HepG2 (cell line): ENCODE measurements around the gene CLIC6. TPM values are rescaled to one million over a fixed set of nuclear protein-coding genes. Genes with fewer than 3 reads are reported as not detected.

Experiments used
- AGO2 ChIP-seq: fragments of 200-400 bp; formaldehyde crosslinking; optimal IDR thresholded peaks from 2 replicates; pipeline ENCODE3; 2017; ENCODE audit warnings: mild to moderate bottlenecking, low read depth, low read length, moderate library complexity
- BATF2 ChIP-seq: sonication (generic); formaldehyde crosslinking; IDR thresholded peaks from 2 replicates; pipeline ENCODE4 v1.8.0; 2022; ENCODE audit warnings: mild to moderate bottlenecking, missing genetic modification reagents, moderate library complexity
- DRAP1 ChIP-seq: IDR thresholded peaks from 2 replicates; pipeline ENCODE4 v1.6.1; 2016; ENCODE audit warnings: missing genetic modification reagents, missing compliant biosample characterization
- MBD4 ChIP-seq: IDR thresholded peaks from 2 replicates; pipeline ENCODE4 v1.6.1; 2012; ENCODE audit warnings: low read length, inconsistent platforms, borderline replicate concordance
- MXD4 ChIP-seq: IDR thresholded peaks from 2 replicates; pipeline ENCODE4 v1.6.1; 2016; ENCODE audit warnings: mild to moderate bottlenecking, missing biosample characterization, missing genetic modification reagents
- NR3C1 ChIP-seq: sonication (generic); formaldehyde crosslinking; IDR thresholded peaks from 2 replicates; pipeline ENCODE4 v1.4.0; 2020; ENCODE audit warnings: missing genetic modification reagents
- SIX4 ChIP-seq: sonication (generic); formaldehyde crosslinking; IDR thresholded peaks from 2 replicates; pipeline ENCODE4 v1.4.0; 2020; ENCODE audit warnings: missing genetic modification reagents
- SMAD9 ChIP-seq: sonication (generic); formaldehyde crosslinking; IDR thresholded peaks from 2 replicates; pipeline ENCODE4 v1.5.1; 2020; ENCODE audit warnings: mild to moderate bottlenecking, missing genetic modification reagents
- SMYD3 ChIP-seq: sonication (generic); formaldehyde crosslinking; IDR thresholded peaks from 2 replicates; pipeline ENCODE4 v1.8.1; 2023; ENCODE audit warnings: mild to moderate bottlenecking, missing genetic modification reagents
- TAF1 ChIP-seq: sonication (generic); formaldehyde crosslinking; IDR thresholded peaks from 2 replicates; pipeline ENCODE4 v1.4.0; 2020; ENCODE audit warnings: missing genetic modification reagents
- THAP9 ChIP-seq: sonication (generic); formaldehyde crosslinking; IDR thresholded peaks from 2 replicates; pipeline ENCODE4; 2020; ENCODE audit warnings: missing genetic modification reagents, mild to moderate bottlenecking, borderline replicate concordance
- ZBTB38 ChIP-seq: sonication (generic); formaldehyde crosslinking; IDR thresholded peaks from 2 replicates; pipeline ENCODE4 v1.5.1; 2020; ENCODE audit warnings: mild to moderate bottlenecking, missing genetic modification reagents
- ZMYM2 ChIP-seq: sonication (generic); formaldehyde crosslinking; IDR thresholded peaks from 2 replicates; pipeline ENCODE4 v1.8.0; 2022; ENCODE audit warnings: mild to moderate bottlenecking, missing genetic modification reagents
- ZNF207 ChIP-seq: fragments of 450-650 bp; IDR thresholded peaks from 2 replicates; pipeline ENCODE4 v1.6.1; 2016; ENCODE audit warnings: antibody characterized with exemption, borderline replicate concordance
- ZNF224 ChIP-seq: sonication (generic); formaldehyde crosslinking; IDR thresholded peaks from 2 replicates; pipeline ENCODE4 v1.5.0; 2020; ENCODE audit warnings: mild to moderate bottlenecking, missing genetic modification reagents
- ZNF574 ChIP-seq: sonication (generic); formaldehyde crosslinking; IDR thresholded peaks from 2 replicates; pipeline ENCODE4 v1.4.0; 2020; ENCODE audit warnings: missing genetic modification reagents
- ZNF670 ChIP-seq: sonication (generic); formaldehyde crosslinking; IDR thresholded peaks from 2 replicates; pipeline ENCODE4 v1.8.0; 2022; ENCODE audit warnings: mild to moderate bottlenecking, missing genetic modification reagents, borderline replicate concordance
- ZNF687 ChIP-seq: sonication (generic); formaldehyde crosslinking; IDR thresholded peaks from 2 replicates; pipeline ENCODE4 v1.5.1; 2020; ENCODE audit warnings: mild to moderate bottlenecking, missing genetic modification reagents, moderate library complexity
- ZNF737 ChIP-seq: sonication (generic); formaldehyde crosslinking; IDR thresholded peaks from 2 replicates; pipeline ENCODE4 v1.5.0; 2020; ENCODE audit warnings: missing genetic modification reagents, mild to moderate bottlenecking, borderline replicate concordance
- polyA plus RNA-seq, 8 experiments: library from polyadenylated mRNA; depleted of rRNA in 3 of 8; stranded (reverse) in 7 of 8; unstranded in 1 of 8; fragments of >200 nt; fragmentation: Illumina TruSeq in 4 of 8; extraction: Trizol in 4 of 8; gene quantifications; 2 replicates each; pipeline versions ENCODE4 v1.2.1 to v1.2.3, GENCODE V29; 2011 to 2016; ENCODE audit warnings: low read depth in 4 of 8, missing spikeins in 1 of 8, mixed read lengths in 1 of 8; ENCODE audit not compliant: insufficient read depth in 1 of 8
- total RNA-seq, 5 experiments: library from RNA; depleted of rRNA; stranded (reverse); fragments of >200 nt; fragmentation: Illumina TruSeq; extraction: Trizol; gene quantifications; 2 replicates each; pipeline ENCODE4 v1.2.3, GENCODE V29; 2016; ENCODE audit warnings: low read depth in 1 of 5

Gene CLIC6
- total and polyA plus RNA-seq, 2 of the 13 experiments (the other 11 are each of a cell fraction or from before 2014, with no cell fraction given): not detected

GRCh38 chr21:34745557-34746255 is 76.9 kb downstream of the CLIC6 start (continued):
- TF ChIP-seq ZNF687: peak; percentile 75
- TF ChIP-seq ZNF224 (CRISPR knock-in tag): no peak
- TF ChIP-seq ZNF207: no peak
- no peak for TF ChIP-seq ZMYM2
- TF ChIP-seq THAP9: no peak
- no peak for TF ChIP-seq NR3C1
- no peak for TF ChIP-seq BATF2
- TF ChIP-seq ZBTB38 (CRISPR knock-in tag): peak; percentile 25; the same call in 1 of the 2 replicates
- TF ChIP-seq MBD4: no peak
- TF ChIP-seq TAF1: 0 out of 2 replicates have a peak, but pooled peaks have one; percentile 27
- 0 out of 2 replicates have a peak, but pooled peaks have one; percentile 14 for TF ChIP-seq MXD4
- TF ChIP-seq SMAD9: no peak
- no peak for TF ChIP-seq AGO2
- no peak for TF ChIP-seq ZNF670
- TF ChIP-seq SIX4 (CRISPR knock-in tag): 0 out of 2 replicates have a peak, but pooled peaks have one; percentile 29
- TF ChIP-seq SMYD3 (CRISPR knock-in tag): no peak
- TF ChIP-seq ZNF574 (CRISPR knock-in tag): peak; percentile 36; the same call in 1 of the 2 replicates
- TF ChIP-seq DRAP1 (CRISPR knock-in tag): 0 out of 2 replicates have a peak, but pooled peaks have one; percentile 15
- TF ChIP-seq ZNF737 (CRISPR knock-in tag): no peak
